ENCODE data around the gene PLPPR1. TPM values are rescaled to one million over a fixed set of nuclear protein-coding genes. Genes with fewer than 3 reads are reported as not detected.
"Not testable (repeated sequence)": the region's sequence is repeated elsewhere in the genome, so short reads cannot be mapped to it uniquely, and the experiment has no call there.

The PLPPR1 gene
- total RNA-seq, 1 donor from 2014 or later: not detected

- Mint-ChIP-seq H3K27ac (ENCODE audit: unreplicated experiment) (no peak overlapping the region), H3K9me3 (ENCODE audit: unreplicated experiment) (no peaks in the 10 kb centered on the region), H3K36me3 (ENCODE audit: unreplicated experiment) (no peaks in the 10 kb centered on the region), H3K27me3 (ENCODE audit: unreplicated experiment) (peaks cover 3% of the 10 kb centered on the region), H3K4me1 (ENCODE audit: unreplicated experiment) (no peaks in the 10 kb centered on the region), H3K4me3 (ENCODE audit: unreplicated experiment) (no peak overlapping the region)
- no peak for DNase-seq (ENCODE audit: extremely low spot score, unreplicated experiment)
- no peak for TF ChIP-seq CTCF (IDR thresholded peaks at IDR 0.05)
These were observed 241.8 kb downstream of the PLPPR1 start for GRCh38 chr9:101270302-101270701.

GRCh38 chr9:101271102-101271501 lies 242.6 kb downstream of the PLPPR1 start:
- Mint-ChIP-seq H3K27me3 (ENCODE audit: unreplicated experiment) (peaks cover 5% of the 10 kb centered on the region), H3K36me3 (ENCODE audit: unreplicated experiment) (no peaks in the 10 kb centered on the region), H3K4me3 (ENCODE audit: unreplicated experiment) (no peak overlapping the region), H3K27ac (ENCODE audit: unreplicated experiment) (no peak overlapping the region), H3K9me3 (ENCODE audit: unreplicated experiment) (no peaks in the 10 kb centered on the region), H3K4me1 (ENCODE audit: unreplicated experiment) (no peaks in the 10 kb centered on the region)
- no peak for DNase-seq (ENCODE audit: extremely low spot score, unreplicated experiment)
- TF ChIP-seq CTCF (IDR thresholded peaks at IDR 0.05): no peak

GRCh38 chr9:101274971-101275768 lies 246.6 kb downstream of the PLPPR1 start:
- Mint-ChIP-seq H3K4me1 (ENCODE audit: unreplicated experiment) (no peaks in the 10 kb centered on the region), H3K9me3 (ENCODE audit: unreplicated experiment) (peaks cover 1% of the 10 kb centered on the region), H3K27me3 (ENCODE audit: unreplicated experiment) (peaks cover 12% of the 10 kb centered on the region), H3K4me3 (ENCODE audit: unreplicated experiment) (no peak overlapping the region), H3K27ac (ENCODE audit: unreplicated experiment) (no peak overlapping the region), H3K36me3 (ENCODE audit: unreplicated experiment) (no peaks in the 10 kb centered on the region)
- DNase-seq (ENCODE audit: extremely low spot score, unreplicated experiment): no peak
- TF ChIP-seq CTCF (IDR thresholded peaks at IDR 0.05): no peak

- peaks cover 12% of the 10 kb centered on the region for H3K27me3 Mint-ChIP-seq (ENCODE audit: unreplicated experiment)
- no peaks in the 10 kb centered on the region for H3K36me3 Mint-ChIP-seq (ENCODE audit: unreplicated experiment)
- no peak overlapping the region for H3K4me3 Mint-ChIP-seq (ENCODE audit: unreplicated experiment)
- DNase-seq (ENCODE audit: extremely low spot score, unreplicated experiment): no peak
- no peak overlapping the region for H3K27ac Mint-ChIP-seq (ENCODE audit: unreplicated experiment)
- H3K9me3 Mint-ChIP-seq (ENCODE audit: unreplicated experiment): peaks cover 6% of the 10 kb centered on the region
- H3K4me1 Mint-ChIP-seq (ENCODE audit: unreplicated experiment): no peaks in the 10 kb centered on the region
- TF ChIP-seq CTCF (IDR thresholded peaks at IDR 0.05): no peak
These were observed 247.3 kb downstream of the PLPPR1 start for GRCh38 chr9:101275769-101276250.

DNA sequence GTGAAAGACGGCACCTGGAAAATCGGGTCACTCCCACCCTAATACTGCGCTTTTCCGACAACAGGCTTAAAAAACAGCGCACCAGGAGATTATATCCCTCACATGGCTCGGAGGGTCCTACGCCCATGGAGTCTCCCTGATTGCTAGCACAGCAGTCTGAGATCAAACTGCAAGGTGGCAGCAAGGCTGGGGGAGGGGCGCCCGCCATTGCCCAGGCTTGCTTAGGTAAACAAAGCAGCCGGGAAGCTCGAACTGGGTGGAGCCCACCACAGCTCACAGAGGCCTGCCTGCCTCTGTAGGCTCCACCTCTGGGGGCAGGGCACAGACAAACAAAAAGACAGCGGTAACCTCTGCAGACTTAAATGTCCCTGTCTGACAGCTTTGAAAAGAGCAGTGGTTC lies 262.5 kb downstream of the PLPPR1 start:
- H3K4me1 Mint-ChIP-seq (ENCODE audit: unreplicated experiment); H3K27me3 Mint-ChIP-seq (ENCODE audit: unreplicated experiment); H3K36me3 Mint-ChIP-seq (ENCODE audit: unreplicated experiment); DNase-seq (ENCODE audit: extremely low spot score, unreplicated experiment); H3K9me3 Mint-ChIP-seq (ENCODE audit: unreplicated experiment); H3K4me3 Mint-ChIP-seq (ENCODE audit: unreplicated experiment); H3K27ac Mint-ChIP-seq (ENCODE audit: unreplicated experiment): not testable (repeated sequence)
